DOHH2 (cell line): Measurements from ENCODE around the gene MYO9A.

Experiments
- H3F3A ChIP-seq: fragments of 200-600 bp; sonication (generic), shearing (Covaris generic); 2 replicates; pipeline ENCODE4 v1.6.0; 2016; ENCODE audit warnings: antibody characterized with exemption, mild to moderate bottlenecking; ENCODE audit not compliant: control insufficient read depth, insufficient read depth
- H3K27ac ChIP-seq: fragments of 200-600 bp; sonication (generic); 2 replicates; pipeline ENCODE4 v1.5.1; 2014; ENCODE audit warnings: low read depth, mild to moderate bottlenecking, low read length, moderate library complexity
- H3K27me3 ChIP-seq: fragments of 200-600 bp; sonication (generic); 2 replicates; pipeline ENCODE4 v1.6.1; 2014; ENCODE audit warnings: mild to moderate bottlenecking, low read length, mixed read lengths; ENCODE audit not compliant: control insufficient read depth
- H3K36me3 ChIP-seq: fragments of 200-600 bp; sonication (generic); 2 replicates; pipeline ENCODE4 v1.6.1; 2014; ENCODE audit warnings: mild to moderate bottlenecking, low read length, moderate library complexity, mixed read lengths; ENCODE audit not compliant: control insufficient read depth
- H3K4me1 ChIP-seq: fragments of 200-600 bp; sonication (generic); 2 replicates; pipeline ENCODE4 v1.6.1; 2014; ENCODE audit warnings: mild to moderate bottlenecking, low read length, mixed read lengths; ENCODE audit not compliant: control insufficient read depth
- H3K4me2 ChIP-seq: fragments of 200-600 bp; sonication (generic); 2 replicates; pipeline ENCODE4 v1.6.0; 2014; ENCODE audit warnings: mild to moderate bottlenecking, low read length, moderate library complexity
- H3K4me3 ChIP-seq: fragments of 200-600 bp; sonication (generic); 2 replicates; pipeline ENCODE4 v1.5.1; 2014; ENCODE audit warnings: mild to moderate bottlenecking, low read length, mixed read lengths
- H3K79me2 ChIP-seq: fragments of 200-600 bp; sonication (generic); 2 replicates; pipeline ENCODE4 v1.6.1; 2014; ENCODE audit warnings: mild to moderate bottlenecking, low read length, mixed read lengths; ENCODE audit not compliant: control insufficient read depth
- H3K9me2 ChIP-seq: fragments of 200-600 bp; sonication (generic); replicated peaks from 2 replicates; pipeline ENCODE4 v1.6.1; 2014; ENCODE audit warnings: mild to moderate bottlenecking, low read length, mixed read lengths; ENCODE audit not compliant: control insufficient read depth
- H3K9me3 ChIP-seq: fragments of 200-600 bp; sonication (generic); 2 replicates; pipeline ENCODE4 v1.6.1; 2014; ENCODE audit warnings: antibody characterized with exemption, low read length, mixed read lengths; ENCODE audit not compliant: control insufficient read depth, insufficient read depth
- H4K20me1 ChIP-seq: fragments of 200-600 bp; sonication (generic); 2 replicates; pipeline ENCODE4 v1.6.0; 2014; ENCODE audit warnings: low read depth, mild to moderate bottlenecking, antibody characterized with exemption, low read length, moderate library complexity; ENCODE audit not compliant: control insufficient read depth, insufficient read depth
- EZH2phosphoT487 ChIP-seq: fragments of 200-600 bp; sonication (generic); IDR thresholded peaks from 2 replicates; pipeline ENCODE4 v1.6.1; 2017; ENCODE audit warnings: borderline replicate concordance, mild to moderate bottlenecking, antibody characterized with exemption, low read length, moderate library complexity, mixed read lengths
- TF ChIP-seq, protein P1 (sequence below): fragments of 200-600 bp; sonication (generic); IDR thresholded peaks from one replicate; pipeline ENCODE4 v1.5.1; 2014; ENCODE audit warnings: antibody characterized with exemption, mild to moderate bottlenecking, low read depth, low read length; ENCODE audit not compliant: poor library complexity, severe bottlenecking

The MYO9A gene

GRCh38 chr15:71997691-71998090 is 120.3 kb downstream of the MYO9A start:
- Histone ChIP-seq H3K27me3 (no peaks in the 10 kb centered on the region), H3K4me1 (no peaks in the 10 kb centered on the region), H3K27ac (no peak overlapping the region), H3K4me3 (no peak overlapping the region), H3K9me2 (no peaks in the 10 kb centered on the region), H3K79me2 (no peaks in the 10 kb centered on the region), H4K20me1 (no peaks in the 10 kb centered on the region), H3F3A (0 out of 2 replicates have a peak, but pooled peaks cover 2% of the 10 kb centered on the region), H3K9me3 (no peaks in the 10 kb centered on the region), H3K36me3 (peaks cover 61% of the 10 kb centered on the region), H3K4me2 (no peak overlapping the region)
- TF ChIP-seq EZH2phosphoT487, result no peak
- TF ChIP-seq, protein P1, sequence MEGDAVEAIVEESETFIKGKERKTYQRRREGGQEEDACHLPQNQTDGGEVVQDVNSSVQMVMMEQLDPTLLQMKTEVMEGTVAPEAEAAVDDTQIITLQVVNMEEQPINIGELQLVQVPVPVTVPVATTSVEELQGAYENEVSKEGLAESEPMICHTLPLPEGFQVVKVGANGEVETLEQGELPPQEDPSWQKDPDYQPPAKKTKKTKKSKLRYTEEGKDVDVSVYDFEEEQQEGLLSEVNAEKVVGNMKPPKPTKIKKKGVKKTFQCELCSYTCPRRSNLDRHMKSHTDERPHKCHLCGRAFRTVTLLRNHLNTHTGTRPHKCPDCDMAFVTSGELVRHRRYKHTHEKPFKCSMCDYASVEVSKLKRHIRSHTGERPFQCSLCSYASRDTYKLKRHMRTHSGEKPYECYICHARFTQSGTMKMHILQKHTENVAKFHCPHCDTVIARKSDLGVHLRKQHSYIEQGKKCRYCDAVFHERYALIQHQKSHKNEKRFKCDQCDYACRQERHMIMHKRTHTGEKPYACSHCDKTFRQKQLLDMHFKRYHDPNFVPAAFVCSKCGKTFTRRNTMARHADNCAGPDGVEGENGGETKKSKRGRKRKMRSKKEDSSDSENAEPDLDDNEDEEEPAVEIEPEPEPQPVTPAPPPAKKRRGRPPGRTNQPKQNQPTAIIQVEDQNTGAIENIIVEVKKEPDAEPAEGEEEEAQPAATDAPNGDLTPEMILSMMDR, result no peak

DNA sequence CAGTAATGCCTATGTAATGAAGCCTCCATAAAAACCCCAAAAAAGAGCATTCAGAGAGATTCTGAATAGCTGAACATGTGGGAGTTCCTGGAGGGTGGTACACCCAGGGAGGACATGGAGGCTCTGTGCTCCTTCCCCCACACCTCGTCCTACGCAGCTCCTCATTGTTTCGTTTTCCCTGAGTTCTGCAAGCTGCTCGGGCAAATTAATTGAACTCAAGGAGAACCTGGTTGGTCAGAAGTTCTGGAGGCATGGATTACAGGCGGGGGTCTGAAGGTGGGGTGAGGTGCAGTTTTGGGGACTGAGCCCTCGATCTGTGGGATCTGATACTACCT is 142.2 kb downstream of the MYO9A start:
- H3K4me1 ChIP-seq, result no peaks in the 10 kb centered on the region

GRCh38 chr15:71974211-71974610 is 143.7 kb downstream of the MYO9A start:
- Histone ChIP-seq H3K27me3 (no peaks in the 10 kb centered on the region), H3K36me3 (peaks cover 63% of the 10 kb centered on the region), H3K9me2 (no peaks in the 10 kb centered on the region), H3K4me3 (no peak overlapping the region), H3K27ac (no peak overlapping the region), H4K20me1 (no peaks in the 10 kb centered on the region), H3K4me2 (no peak overlapping the region), H3F3A (no peaks in the 10 kb centered on the region), H3K4me1 (no peaks in the 10 kb centered on the region), H3K79me2 (no peaks in the 10 kb centered on the region), H3K9me3 (no peaks in the 10 kb centered on the region)
- TF ChIP-seq EZH2phosphoT487, result no peak
- TF ChIP-seq, protein P1, result no peak

More for the DNA sequence above, 142.2 kb downstream of the MYO9A start:
- TF ChIP-seq, protein P1, result no peak
- TF ChIP-seq EZH2phosphoT487, result no peak
- Histone ChIP-seq H3K36me3 (peaks cover 63% of the 10 kb centered on the region), H3F3A (no peaks in the 10 kb centered on the region), H3K27ac (no peak overlapping the region), H3K9me3 (no peaks in the 10 kb centered on the region), H3K27me3 (no peaks in the 10 kb centered on the region), H3K79me2 (no peaks in the 10 kb centered on the region), H3K9me2 (no peaks in the 10 kb centered on the region), H3K4me3 (no peak overlapping the region), H3K4me2 (no peak overlapping the region), H4K20me1 (no peaks in the 10 kb centered on the region)

- no peak overlapping the region for H3K4me3 ChIP-seq
- H3K9me2 ChIP-seq, result no peaks in the 10 kb centered on the region
- no peaks in the 10 kb centered on the region for H3K27me3 ChIP-seq
- no peaks in the 10 kb centered on the region for H3K4me1 ChIP-seq
- H3K27ac ChIP-seq, result no peak overlapping the region
- H3K9me3 ChIP-seq, result no peaks in the 10 kb centered on the region
- no peaks in the 10 kb centered on the region for H3F3A ChIP-seq
- no peak for TF ChIP-seq EZH2phosphoT487
- TF ChIP-seq, protein P1, result no peak
- peaks cover 63% of the 10 kb centered on the region for H3K36me3 ChIP-seq
- H3K79me2 ChIP-seq, result no peaks in the 10 kb centered on the region
- H4K20me1 ChIP-seq, result no peaks in the 10 kb centered on the region
- H3K4me2 ChIP-seq, result no peak overlapping the region
Observed at GRCh38 chr15:71973366-71973765, 144.6 kb downstream of the MYO9A start.
